ENCODE measurements around the gene PLXNA2.

- no peak for TF ChIP-seq EZH2 (IDR thresholded peaks at IDR 0.05; ENCODE audit: insufficient read depth, poor library complexity, severe bottlenecking)
- TF ChIP-seq EZH2phosphoT487 (IDR thresholded peaks at IDR 0.05; ENCODE audit: insufficient read depth, low read depth) = no peak
These were observed 228.9 kb downstream of the PLXNA2 start for GRCh38 chr1:208015255-208015654.
